LHCN-M2 (cell line): ENCODE results near the gene SPSB2. TPM values are rescaled to one million over a fixed set of nuclear protein-coding genes. Genes with fewer than 3 reads are reported as not detected.
"Not testable (repeated sequence)": the region's sequence is repeated elsewhere in the genome, so short reads cannot be mapped to it uniquely, and the experiment has no call there.

Experiments used
- DNase-seq: peaks from one replicate; pipeline ENCODE4 v3.0.0-alpha.2; 2012; ENCODE audit warnings: low read depth
- total RNA-seq: library from RNA; depleted of rRNA; stranded (reverse); fragments of >200 nt; gene quantifications from 2 replicates; pipeline ENCODE4 v1.2.3, GENCODE V29; 2014

SPSB2 gene
- total RNA-seq, 1 experiment from 2014 or later = 13.0 TPM

GRCh38 chr12:6871052-6871957 is 1.8 kb downstream of the SPSB2 start:
- peak; percentile 31 for DNase-seq

- DNase-seq = not testable (repeated sequence)
These were observed 2.8 kb downstream of the SPSB2 start for GRCh38 chr12:6870304-6870703.

- peak; percentile 66 for DNase-seq
These were observed 3.8 kb downstream of the SPSB2 start for GRCh38 chr12:6869049-6870021.

- peak; percentile 28 for DNase-seq
These were observed 4.7 kb downstream of the SPSB2 start for GRCh38 chr12:6868211-6869048.

- DNase-seq = peak; percentile 77
These were observed 5.5 kb downstream of the SPSB2 start, which contains the start of gene TPI1 for GRCh38 chr12:6867413-6868210. Gene TPI1, plus strand, starts transcription at chr12:6867531. Its CDS starts 36 bp downstream, at chr12:6867567.

GRCh38 chr12:6866920-6867412 is 6.1 kb downstream of the SPSB2 start:
- no peak for DNase-seq

GRCh38 chr12:6866163-6866919 is 6.8 kb downstream of the SPSB2 start:
- no peak for DNase-seq

- DNase-seq = not testable (repeated sequence)
These were observed 7.8 kb downstream of the SPSB2 start for GRCh38 chr12:6865307-6865706.

GRCh38 chr12:6863586-6864321 is 9.3 kb downstream of the SPSB2 start:
- peak; percentile 46 for DNase-seq

GRCh38 chr12:6863033-6863432 is 10.1 kb downstream of the SPSB2 start:
- DNase-seq = no peak

GRCh38 chr12:6861391-6861790 is 11.7 kb downstream of the SPSB2 start:
- no peak for DNase-seq

GRCh38 chr12:6860942-6861341 is 12.2 kb downstream of the SPSB2 start:
- no peak for DNase-seq

- no peak for DNase-seq
These were observed 13.0 kb downstream of the SPSB2 start for GRCh38 chr12:6860116-6860515.

GRCh38 chr12:6858799-6859198 is 14.3 kb downstream of the SPSB2 start:
- no peak for DNase-seq

- no peak for DNase-seq
These were observed 17.8 kb downstream of the SPSB2 start for GRCh38 chr12:6855322-6855721.

GRCh38 chr12:6854036-6854435 is 19.1 kb downstream of the SPSB2 start:
- no peak for DNase-seq

GRCh38 chr12:6853626-6854025 is 19.5 kb downstream of the SPSB2 start:
- DNase-seq = no peak

- DNase-seq = peak; percentile 74
These were observed 20.3 kb downstream of the SPSB2 start for GRCh38 chr12:6852651-6853354.
